Chondrocyte (in vitro differentiated cells): ENCODE results near the gene ARHGAP36. TPM values are rescaled to one million over a fixed set of nuclear protein-coding genes. Genes with fewer than 3 reads are reported as not detected.

Experiments
- DNase-seq: peaks from one replicate; pipeline ENCODE4 v3.0.0; 2021; ENCODE audit warnings: mixed read lengths, low spot score
- H3K27ac Mint-ChIP-seq: one replicate; pipeline ENCODE4 v1.8.0; 2021; ENCODE audit warnings: mild to moderate bottlenecking, moderate library complexity, mixed read lengths; ENCODE audit not compliant: unreplicated experiment
- H3K27me3 Mint-ChIP-seq: 2 replicates; pipeline ENCODE4 v1.8.0; 2021; ENCODE audit warnings: low read depth, mixed read lengths
- H3K36me3 Mint-ChIP-seq: 2 replicates; pipeline ENCODE4 v1.8.0; 2021; ENCODE audit warnings: low read depth, mixed read lengths
- H3K4me1 Mint-ChIP-seq: 2 replicates; pipeline ENCODE4 v1.8.0; 2021; ENCODE audit warnings: low read depth, mild to moderate bottlenecking, mixed read lengths
- H3K4me3 Mint-ChIP-seq: one replicate; pipeline ENCODE4 v1.8.0; 2021; ENCODE audit warnings: mild to moderate bottlenecking, moderate library complexity, mixed read lengths; ENCODE audit not compliant: unreplicated experiment
- H3K9me3 Mint-ChIP-seq: 2 replicates; pipeline ENCODE4 v1.8.0; 2021; ENCODE audit warnings: low read depth, mixed read lengths
- CTCF ChIP-seq: fragments of 200-600 bp; sonication (generic); IDR thresholded peaks from 2 replicates; pipeline ENCODE4 v1.5.0; 2021; ENCODE audit warnings: antibody characterized with exemption, mild to moderate bottlenecking, moderate library complexity
- total RNA-seq: library from RNA; stranded (reverse); gene quantifications from 3 replicates; pipeline ENCODE4 v1.2.1, GENCODE V29; 2021

Gene ARHGAP36
- total RNA-seq, 1 donor from 2014 or later, result not detected

- H3K27me3 Mint-ChIP-seq, result peaks cover 60% of the 10 kb centered on the region
- TF ChIP-seq CTCF, result no peak
- no peak overlapping the region for H3K4me3 Mint-ChIP-seq
- no peaks in the 10 kb centered on the region for H3K9me3 Mint-ChIP-seq
- H3K36me3 Mint-ChIP-seq, result no peaks in the 10 kb centered on the region
- no peak overlapping the region for H3K27ac Mint-ChIP-seq
- H3K4me1 Mint-ChIP-seq, result no peaks in the 10 kb centered on the region
- DNase-seq, result no peak
These were observed 9.9 kb downstream of the ARHGAP36 start for GRCh38 chrX:131067846-131068745.

GRCh38 chrX:131068945-131069719 lies 11.0 kb downstream of the ARHGAP36 start:
- peaks cover 63% of the 10 kb centered on the region for H3K27me3 Mint-ChIP-seq
- H3K27ac Mint-ChIP-seq, result no peak overlapping the region
- H3K4me1 Mint-ChIP-seq, result no peaks in the 10 kb centered on the region
- H3K4me3 Mint-ChIP-seq, result no peak overlapping the region
- H3K36me3 Mint-ChIP-seq, result no peaks in the 10 kb centered on the region
- no peak for DNase-seq
- peak; percentile 79 for TF ChIP-seq CTCF
- H3K9me3 Mint-ChIP-seq, result no peaks in the 10 kb centered on the region

- Mint-ChIP-seq H3K9me3 (no peaks in the 10 kb centered on the region), H3K27ac (no peak overlapping the region), H3K36me3 (no peaks in the 10 kb centered on the region), H3K27me3 (peaks cover 58% of the 10 kb centered on the region), H3K4me3 (no peak overlapping the region), H3K4me1 (no peaks in the 10 kb centered on the region)
- DNase-seq, result no peak
- TF ChIP-seq CTCF, result no peak
These were observed 14.9 kb downstream of the ARHGAP36 start for GRCh38 chrX:131072871-131073571.

- Mint-ChIP-seq H3K27ac (no peak overlapping the region), H3K27me3 (peaks cover 60% of the 10 kb centered on the region), H3K4me1 (no peaks in the 10 kb centered on the region), H3K36me3 (no peaks in the 10 kb centered on the region), H3K4me3 (no peak overlapping the region), H3K9me3 (no peaks in the 10 kb centered on the region)
- no peak for TF ChIP-seq CTCF
- DNase-seq, result no peak
These were observed 15.5 kb downstream of the ARHGAP36 start for GRCh38 chrX:131073607-131074006.
